HS-27A (cell line): ENCODE measurements around the gene ACER3.
"Not testable (repeated sequence)": the region's sequence is repeated elsewhere in the genome, so short reads cannot be mapped to it uniquely, and the experiment has no call there.

Experiments used
- DNase-seq: peaks from one replicate; pipeline ENCODE4 v3.0.0-alpha.2; 2012; ENCODE audit warnings: low read depth, missing footprints

Gene ACER3

GRCh38 chr11:76995081-76995576 is 134.4 kb downstream of the ACER3 start:
- DNase-seq = no peak

GRCh38 chr11:76997512-76997911 is 136.8 kb downstream of the ACER3 start:
- DNase-seq = no peak

DNA sequence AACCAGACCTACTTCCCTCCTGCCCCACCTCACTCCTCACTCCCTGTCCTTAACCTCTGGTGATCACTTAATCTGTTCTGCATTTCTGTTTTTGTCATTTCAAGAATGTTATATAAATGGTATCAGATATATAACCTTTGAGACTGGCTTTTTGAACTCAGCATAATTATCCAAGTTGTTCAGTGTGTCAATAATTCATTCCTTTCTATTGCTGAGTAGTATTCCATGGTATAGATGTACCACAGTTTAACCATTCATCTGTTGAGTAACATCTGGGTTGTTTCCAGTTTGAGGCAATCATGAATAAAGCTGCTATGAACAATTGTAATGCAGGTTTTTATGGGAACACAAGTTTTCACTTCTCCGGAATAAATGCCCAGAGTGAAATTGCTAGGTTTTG is 138.9 kb downstream of the ACER3 start:
- no peak for DNase-seq

DNA sequence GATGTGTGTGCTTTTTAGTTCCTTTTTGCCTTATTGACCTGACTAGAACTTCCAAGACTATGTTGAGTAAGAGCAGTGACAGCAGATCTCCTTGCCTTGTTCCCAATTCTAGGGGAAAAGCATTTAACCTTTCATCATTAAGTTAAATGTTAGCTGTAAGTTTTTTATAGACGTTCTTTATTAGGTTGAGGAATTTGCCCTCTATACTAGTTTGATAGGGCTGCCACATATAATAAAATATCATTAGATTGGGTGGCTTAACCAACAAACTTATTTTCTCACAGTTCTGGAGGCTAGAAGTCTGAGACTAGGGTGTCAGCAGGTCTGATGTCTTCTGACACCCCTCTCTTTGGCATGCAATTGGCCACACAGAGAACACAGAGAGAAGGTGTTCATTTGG is 140.9 kb downstream of the ACER3 start:
- no peak for DNase-seq

- no peak for DNase-seq
Observed at GRCh38 chr11:77002776-77003175, 142.1 kb downstream of the ACER3 start.

DNA sequence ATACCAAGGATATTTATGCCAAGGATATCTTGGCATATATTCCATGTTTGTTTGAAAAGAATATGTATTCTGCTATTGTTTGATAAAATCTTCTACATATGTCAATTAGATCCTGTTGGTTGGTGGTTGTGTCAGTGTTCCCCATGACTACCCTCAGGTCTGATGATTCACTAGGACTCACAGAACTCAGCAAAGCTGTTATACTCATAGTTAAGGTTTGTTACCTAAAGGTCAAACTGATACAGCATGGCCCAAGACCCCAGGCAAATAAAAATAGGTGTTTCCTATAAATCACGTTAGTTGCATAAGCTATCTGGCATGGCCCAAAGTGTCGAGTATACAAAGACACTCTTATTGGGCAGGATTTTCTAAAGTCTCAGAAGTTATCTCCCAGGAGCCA is 143.2 kb downstream of the ACER3 start:
- no peak for DNase-seq

DNA sequence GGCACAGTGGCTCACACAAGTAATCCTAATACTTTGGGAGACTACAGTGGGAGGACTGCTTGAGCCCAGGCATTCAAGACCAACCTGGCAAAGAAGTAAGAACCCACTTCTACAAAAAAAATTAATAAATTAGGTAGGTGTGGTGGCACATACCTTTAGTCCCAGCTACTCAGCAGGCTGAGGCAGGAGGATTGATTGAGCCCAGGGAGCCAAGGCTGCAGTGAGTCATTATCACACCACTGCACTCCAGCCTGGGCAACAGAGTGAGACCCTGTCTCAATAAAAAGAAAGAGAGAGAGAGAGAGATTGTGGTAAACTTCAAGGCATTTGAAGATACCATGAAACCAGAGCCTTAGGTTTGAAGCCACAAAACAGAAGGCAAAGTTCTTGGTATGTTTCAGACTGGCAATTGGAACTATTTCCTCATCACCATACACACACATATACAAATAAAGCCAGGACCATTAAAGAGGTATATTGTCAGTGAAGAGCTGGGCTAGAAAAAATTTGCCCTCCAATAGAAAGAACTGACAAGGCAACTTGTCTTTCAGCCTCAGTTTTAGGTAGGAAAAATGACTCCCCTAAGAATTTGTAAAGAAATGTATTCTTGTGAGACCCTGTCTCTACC is 148.9 kb downstream of the ACER3 start:
- no peak for DNase-seq

GRCh38 chr11:77014669-77015068 is 154.0 kb downstream of the ACER3 start:
- DNase-seq = no peak

GRCh38 chr11:77018396-77018924 is 157.7 kb downstream of the ACER3 start:
- DNase-seq = not testable (repeated sequence)

DNA sequence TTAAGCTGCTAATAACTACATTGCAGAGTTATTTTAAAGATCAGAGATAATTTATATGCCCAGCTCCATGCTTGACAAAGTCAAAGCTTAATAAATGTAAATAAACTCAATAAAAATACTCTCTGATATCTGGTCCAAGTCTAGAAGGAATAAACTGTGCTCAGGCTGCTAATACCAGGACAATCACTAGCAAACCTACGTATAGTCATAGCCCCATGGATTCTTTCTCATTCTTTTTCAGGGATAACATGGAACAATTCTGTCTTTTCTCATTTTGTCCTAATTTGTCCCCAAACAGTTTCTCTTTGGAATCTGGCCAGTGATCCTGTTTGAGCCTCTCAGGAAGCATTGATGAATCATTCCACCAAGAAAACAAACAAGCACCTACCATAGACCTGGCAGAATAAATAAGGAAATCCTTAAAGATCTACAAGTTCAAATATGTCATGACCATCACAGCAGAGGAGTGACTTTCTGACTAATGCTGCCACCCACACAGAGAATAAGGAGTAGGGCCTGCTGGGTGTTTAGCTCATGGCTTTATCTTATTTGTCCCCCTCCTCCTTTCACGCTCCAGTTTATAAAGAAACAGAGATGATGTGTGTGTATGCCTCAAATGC is 159.4 kb downstream of the ACER3 start:
- no peak for DNase-seq

- no peak for DNase-seq
Observed at GRCh38 chr11:77020734-77021133, 160.0 kb downstream of the ACER3 start.

DNA sequence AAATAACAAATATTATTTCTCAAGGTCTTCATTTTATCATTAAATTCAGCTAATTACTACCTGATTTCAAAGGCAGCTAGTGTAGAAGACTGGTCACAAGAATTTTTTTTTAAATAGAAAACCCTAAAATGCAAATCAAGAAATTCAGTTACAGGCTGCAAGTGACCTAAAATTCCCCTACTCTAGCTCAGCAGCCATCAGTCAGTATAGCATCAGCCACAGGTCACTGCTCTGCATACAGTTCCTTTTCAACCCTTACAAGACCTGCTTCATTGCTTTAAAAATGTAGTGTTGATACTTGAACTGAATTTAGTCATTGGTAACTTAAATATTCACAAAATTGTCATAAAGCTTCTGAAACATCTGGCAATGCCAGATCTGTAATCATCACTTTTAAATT is 164.0 kb downstream of the ACER3 start:
- DNase-seq = no peak

GRCh38 chr11:77026221-77026620 is 165.5 kb downstream of the ACER3 start:
- no peak for DNase-seq

- DNase-seq = no peak
Observed at GRCh38 chr11:77026743-77027142, 166.0 kb downstream of the ACER3 start.

DNA sequence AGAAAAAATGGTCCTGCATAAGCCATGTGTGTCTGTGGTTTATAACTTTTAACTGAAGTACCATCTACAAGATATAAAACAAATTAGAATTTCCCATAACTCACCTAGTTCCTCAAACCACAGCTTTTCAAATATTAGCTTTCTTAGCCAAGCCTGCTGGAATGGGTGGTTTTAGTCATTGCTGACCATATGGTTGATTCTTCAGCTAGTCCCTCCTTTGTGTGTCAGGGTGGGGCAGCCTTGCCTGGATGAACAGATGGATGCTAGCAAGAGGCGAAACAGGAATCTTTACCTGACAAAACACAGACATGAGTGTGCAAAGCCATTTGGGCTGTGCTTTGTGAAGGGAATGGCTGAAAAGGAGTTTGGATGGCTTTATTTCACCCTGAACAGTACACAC is 166.6 kb downstream of the ACER3 start:
- DNase-seq = no peak

DNA sequence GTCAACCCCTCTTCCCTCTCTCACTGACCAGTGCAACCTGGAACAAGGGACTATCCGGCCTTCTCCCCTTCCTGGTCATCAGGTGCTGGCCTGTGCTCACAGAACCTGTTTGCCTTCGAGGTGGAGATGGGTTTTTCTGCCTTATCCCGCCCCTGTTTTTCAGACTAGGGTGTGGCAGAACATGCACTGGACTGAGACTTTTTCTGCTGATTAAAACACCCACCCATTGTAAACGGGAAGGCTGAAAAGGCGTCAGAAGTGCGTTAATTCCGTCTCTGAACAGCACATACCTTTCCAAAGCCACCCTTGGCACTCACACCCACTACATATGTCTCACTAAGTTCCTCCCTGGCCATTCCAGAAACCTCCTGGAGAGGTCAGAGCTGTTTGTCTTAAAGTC is 169.1 kb downstream of the ACER3 start:
- no peak for DNase-seq

GRCh38 chr11:77030834-77031414 is 170.2 kb downstream of the ACER3 start:
- DNase-seq = no peak

- DNase-seq = no peak
Observed at GRCh38 chr11:77031599-77031998, 170.9 kb downstream of the ACER3 start.

DNA sequence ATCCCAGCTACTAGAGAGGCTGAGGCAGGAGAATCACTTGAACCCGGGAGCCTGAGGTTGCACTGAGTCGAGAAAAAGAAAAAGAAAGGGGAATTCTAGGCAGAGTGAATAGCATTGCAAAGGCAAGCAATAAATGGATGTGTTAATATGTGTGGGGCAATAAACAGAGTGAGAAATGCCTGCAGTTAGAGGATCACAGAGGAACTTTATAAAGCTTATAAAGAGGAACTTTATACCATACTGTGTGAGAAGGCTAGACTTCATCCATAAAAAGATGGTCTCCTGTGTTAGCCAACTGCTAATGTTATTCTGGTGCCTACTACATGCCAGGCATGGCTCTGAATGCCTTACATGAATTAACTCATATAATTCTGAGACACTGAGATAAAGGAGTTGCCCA is 174.3 kb downstream of the ACER3 start:
- DNase-seq = no peak

DNA sequence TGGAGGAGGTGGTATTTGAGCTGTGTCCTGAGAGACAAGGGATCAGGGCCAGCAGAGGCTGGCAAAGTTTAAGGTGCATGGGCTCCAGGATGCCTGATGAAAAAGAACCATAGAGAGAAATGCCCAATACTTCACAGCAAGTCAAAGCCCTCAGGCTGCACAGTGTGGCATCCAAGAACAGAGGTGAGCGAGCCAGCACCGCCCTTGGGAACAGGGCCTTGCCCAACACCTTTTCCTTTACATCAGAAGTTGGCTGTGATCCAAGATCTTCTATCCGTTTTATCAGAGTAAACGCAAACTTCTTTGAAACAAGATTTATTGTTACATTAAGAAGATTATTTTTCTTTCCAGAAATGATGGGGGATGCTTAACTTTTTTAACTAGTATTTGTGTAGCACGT is 174.9 kb downstream of the ACER3 start:
- DNase-seq = no peak

GRCh38 chr11:77036398-77036797 is 175.7 kb downstream of the ACER3 start:
- no peak for DNase-seq

GRCh38 chr11:77037057-77037456 is 176.3 kb downstream of the ACER3 start:
- no peak for DNase-seq

GRCh38 chr11:77038029-77038824 is 177.5 kb downstream of the ACER3 start:
- no peak for DNase-seq
